Spinal cord (tissue), 10 donors: ENCODE data around the gene CCN2. TPM values are rescaled to one million over a fixed set of nuclear protein-coding genes. Genes with fewer than 3 reads are reported as not detected.

ENCODE experiments used
- DNase-seq, 6 donors: peaks; one replicate each; pipeline versions ENCODE4 v3.0.0 to v3.0.0-alpha.2; 2013 to 2015; ENCODE audit warnings: low spot score in 6 of 6, low read depth in 4 of 6
- H3K27ac ChIP-seq: one replicate; pipeline ENCODE4 v1.5.1; 2013; ENCODE audit warnings: low read depth, low read length, control low read depth
- H3K27me3 ChIP-seq: one replicate; pipeline ENCODE4 v1.6.1; 2013; ENCODE audit warnings: low read length; ENCODE audit not compliant: control insufficient read depth, insufficient read depth
- H3K36me3 ChIP-seq: one replicate; pipeline ENCODE4 v1.6.1; 2013; ENCODE audit warnings: low read length; ENCODE audit not compliant: control insufficient read depth, insufficient read depth
- H3K4me1 ChIP-seq: one replicate; pipeline ENCODE4 v1.6.1; 2013; ENCODE audit warnings: low read length; ENCODE audit not compliant: control insufficient read depth, insufficient read depth
- H3K4me3 ChIP-seq: one replicate; pipeline ENCODE4 v1.5.1; 2013; ENCODE audit warnings: low read depth, low read length, control low read depth
- H3K9me3 ChIP-seq: one replicate; pipeline ENCODE4 v1.6.1; 2013; ENCODE audit warnings: low read length; ENCODE audit not compliant: control insufficient read depth, insufficient read depth
- WGBS: methylation state at CpG from one replicate; pipeline ENCODE4 v1.1.5; 2013; ENCODE audit warnings: missing lambda C conversion rate; ENCODE audit not compliant: insufficient coverage; 5-methylcytosine and 5-hydroxymethylcytosine counted together
- polyA plus RNA-seq, 2 donors: library from polyadenylated mRNA; unstranded; fragments of 120-200 nt; gene quantifications; one replicate each; pipeline ENCODE4 v1.2.1, GENCODE V29; 2013; ENCODE audit not compliant: insufficient read length in 2 of 2
- total RNA-seq, 2 donors: library from RNA; depleted of rRNA in 1 of 2; stranded (reverse); fragments of 120-200 nt in 1 of 2; fragments of >200 nt in 1 of 2; gene quantifications; one replicate each; pipeline versions ENCODE4 v1.2.3 to v1.2.4, GENCODE V29; 2013 to 2014
- donor health status: healthy.

Gene CCN2
- total and polyA plus RNA-seq, 4 donors = 16.3 to 86.8 (median 32.0) TPM

DNA sequence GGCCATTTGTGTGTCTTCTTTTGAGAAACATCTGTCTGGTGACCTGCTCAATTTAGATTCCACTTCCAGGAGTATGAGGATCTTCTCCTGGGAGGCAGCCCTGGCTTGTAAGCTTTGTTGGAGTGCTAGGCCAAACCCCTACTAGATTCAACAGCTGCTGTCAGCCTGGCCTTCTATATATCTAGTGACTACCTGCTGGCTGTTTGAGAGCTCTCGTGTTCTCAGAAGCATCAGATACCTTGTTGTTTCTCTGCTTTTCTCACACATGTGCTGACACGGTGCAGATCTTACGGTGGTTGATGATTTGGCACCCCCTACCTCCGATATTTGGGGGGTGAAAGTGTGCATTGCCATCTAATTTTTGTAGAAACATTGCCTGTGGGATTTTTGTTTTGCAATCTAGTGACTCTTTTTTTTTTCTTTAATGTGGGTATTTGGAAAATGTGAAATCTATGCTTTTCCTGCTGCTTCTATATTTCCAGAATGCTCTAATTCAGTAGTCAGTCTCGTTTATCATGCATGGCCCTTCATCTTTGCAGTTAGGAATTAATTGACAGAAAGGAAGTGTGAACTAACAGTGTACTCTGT lies 4.7 kb downstream of the CCN2 start:
- no peak overlapping the region for H3K27ac ChIP-seq
- H3K4me1 ChIP-seq = peaks cover 9% of the 10 kb centered on the region
- peaks cover 3% of the 10 kb centered on the region for H3K27me3 ChIP-seq
- H3K9me3 ChIP-seq = no peaks in the 10 kb centered on the region
- WGBS = no CpG with 5 or more reads among the region's 5 CpGs
- H3K36me3 ChIP-seq = no peaks in the 10 kb centered on the region
- no peak for DNase-seq
- H3K4me3 ChIP-seq = no peak overlapping the region

DNA sequence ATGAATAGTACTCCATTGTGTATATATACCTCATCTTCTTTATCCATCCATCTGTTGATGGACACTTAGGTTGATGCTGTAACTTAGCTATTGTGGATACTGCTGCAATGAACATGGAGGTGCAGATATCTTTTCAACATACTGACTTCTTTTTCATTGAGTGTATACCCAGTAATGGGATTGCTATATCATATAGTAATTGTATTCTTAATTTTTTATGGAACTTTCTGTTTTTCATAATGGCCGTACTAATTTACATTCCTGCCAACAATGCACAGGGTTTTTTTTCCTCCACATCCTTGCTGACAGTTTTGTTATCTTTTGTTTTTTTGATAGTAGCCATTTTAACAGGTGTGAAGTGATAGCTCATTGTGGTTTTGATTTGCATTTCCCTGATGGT lies 5.2 kb downstream of the CCN2 start:
- H3K27me3 ChIP-seq = peaks cover 3% of the 10 kb centered on the region
- no peaks in the 10 kb centered on the region for H3K9me3 ChIP-seq
- no CpG with 5 or more reads among the region's 1 CpG for WGBS
- peaks cover 9% of the 10 kb centered on the region for H3K4me1 ChIP-seq
- H3K36me3 ChIP-seq = no peaks in the 10 kb centered on the region
- no peak overlapping the region for H3K27ac ChIP-seq
- DNase-seq = no peak
- no peak overlapping the region for H3K4me3 ChIP-seq

DNA sequence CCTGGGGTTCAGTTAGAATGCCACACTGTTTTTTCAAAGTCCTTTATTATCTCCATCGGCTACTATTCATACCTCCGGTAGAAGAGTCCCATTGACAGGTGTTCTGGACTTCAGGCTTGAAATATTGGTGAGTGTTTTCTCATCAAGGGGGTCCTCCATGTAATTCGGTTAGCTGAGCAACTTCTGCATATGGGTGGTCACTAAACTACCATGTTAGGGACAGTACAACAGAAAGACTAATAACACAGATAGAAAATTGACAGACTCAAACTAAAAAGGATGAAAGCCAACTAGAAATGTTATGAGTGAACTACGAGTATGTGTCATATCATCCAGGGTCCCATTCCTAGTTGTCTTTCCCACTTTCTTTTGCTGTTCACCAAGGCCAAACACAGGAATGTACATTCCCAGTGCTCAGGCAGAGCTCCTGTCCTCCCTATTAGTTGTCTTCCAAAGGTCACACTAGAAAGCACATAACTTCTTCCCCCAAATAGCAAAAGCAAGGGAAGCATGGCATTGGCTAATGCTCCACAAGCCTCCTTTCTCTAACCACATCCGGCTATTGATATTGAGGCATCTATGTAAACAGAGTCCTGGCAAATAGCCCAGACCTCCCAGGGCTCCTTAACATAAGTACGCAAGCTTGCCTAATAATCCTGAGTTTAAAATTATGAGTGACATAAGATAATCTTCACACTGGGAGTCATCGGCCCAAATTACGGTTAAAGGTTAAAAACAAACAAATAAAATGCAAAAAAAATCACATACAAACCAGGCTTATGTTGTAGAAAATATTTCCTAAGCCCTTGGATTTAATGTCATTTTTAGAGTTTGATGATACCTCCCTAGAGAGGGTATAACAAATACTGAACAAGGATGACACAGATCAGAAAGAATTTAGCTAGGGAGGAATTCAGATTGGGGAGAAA lies 13.2 kb downstream of the CCN2 start:
- H3K4me3 ChIP-seq = no peak overlapping the region
- H3K4me1 ChIP-seq = peaks cover 3% of the 10 kb centered on the region
- peaks cover 2% of the 10 kb centered on the region for H3K9me3 ChIP-seq
- no peaks in the 10 kb centered on the region for H3K36me3 ChIP-seq
- 20% methylated on average over 1 of the region's 8 CpGs for WGBS
- H3K27ac ChIP-seq = no peak overlapping the region
- no peaks in the 10 kb centered on the region for H3K27me3 ChIP-seq
- no peak for DNase-seq

DNA sequence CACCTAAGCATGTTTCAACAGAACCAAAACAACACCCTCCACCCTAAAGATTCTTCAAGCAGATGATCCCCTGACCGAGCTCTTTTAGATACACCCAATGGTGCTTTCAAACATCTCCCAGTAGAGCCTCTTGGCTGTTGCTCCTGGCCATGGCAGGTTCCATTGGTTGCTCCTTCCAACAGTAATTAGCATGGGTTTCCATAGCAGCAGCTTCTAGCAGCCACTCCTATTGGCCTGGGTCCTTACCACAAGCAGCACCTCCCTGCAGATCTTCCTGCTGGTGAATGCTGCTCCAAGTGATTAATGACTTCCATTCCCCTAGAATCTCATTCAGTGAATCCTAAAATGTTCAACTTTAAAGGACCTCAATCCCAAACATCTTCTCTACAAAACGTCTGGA lies 13.9 kb downstream of the CCN2 start:
- no peaks in the 10 kb centered on the region for H3K36me3 ChIP-seq
- no peak overlapping the region for H3K4me3 ChIP-seq
- no peak overlapping the region for H3K27ac ChIP-seq
- H3K9me3 ChIP-seq = peaks cover 2% of the 10 kb centered on the region
- 31% methylated on average over 2 of the region's 2 CpGs for WGBS
- H3K4me1 ChIP-seq = peaks cover 3% of the 10 kb centered on the region
- H3K27me3 ChIP-seq = no peaks in the 10 kb centered on the region
- peak in 1 of 6 donors; percentile 27 for DNase-seq

DNA sequence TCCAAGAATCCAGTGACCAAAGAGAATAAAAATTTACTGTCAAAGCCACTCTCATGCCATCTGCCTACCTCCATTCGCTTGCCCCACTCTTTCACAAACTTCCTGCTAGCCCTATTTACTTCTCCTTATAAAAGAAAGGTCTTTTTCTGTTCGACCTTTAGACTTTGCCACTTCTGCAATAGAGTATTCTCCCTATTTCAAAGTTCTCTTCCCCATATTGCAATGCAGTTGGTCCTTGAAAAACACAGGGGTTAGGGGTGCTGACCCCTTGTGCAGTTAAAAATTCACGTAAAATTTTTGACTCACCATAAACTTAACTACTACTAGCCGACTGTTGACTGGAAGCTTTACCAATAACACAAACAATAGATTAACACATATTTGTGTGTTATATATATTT lies 15.0 kb downstream of the CCN2 start:
- Histone ChIP-seq H3K36me3 (no peaks in the 10 kb centered on the region), H3K4me3 (no peak overlapping the region), H3K4me1 (peaks cover 3% of the 10 kb centered on the region), H3K9me3 (peaks cover 2% of the 10 kb centered on the region), H3K27me3 (no peaks in the 10 kb centered on the region), H3K27ac (no peak overlapping the region)
- no peak for DNase-seq
- 100% methylated on average over 1 of the region's 4 CpGs for WGBS

DNA sequence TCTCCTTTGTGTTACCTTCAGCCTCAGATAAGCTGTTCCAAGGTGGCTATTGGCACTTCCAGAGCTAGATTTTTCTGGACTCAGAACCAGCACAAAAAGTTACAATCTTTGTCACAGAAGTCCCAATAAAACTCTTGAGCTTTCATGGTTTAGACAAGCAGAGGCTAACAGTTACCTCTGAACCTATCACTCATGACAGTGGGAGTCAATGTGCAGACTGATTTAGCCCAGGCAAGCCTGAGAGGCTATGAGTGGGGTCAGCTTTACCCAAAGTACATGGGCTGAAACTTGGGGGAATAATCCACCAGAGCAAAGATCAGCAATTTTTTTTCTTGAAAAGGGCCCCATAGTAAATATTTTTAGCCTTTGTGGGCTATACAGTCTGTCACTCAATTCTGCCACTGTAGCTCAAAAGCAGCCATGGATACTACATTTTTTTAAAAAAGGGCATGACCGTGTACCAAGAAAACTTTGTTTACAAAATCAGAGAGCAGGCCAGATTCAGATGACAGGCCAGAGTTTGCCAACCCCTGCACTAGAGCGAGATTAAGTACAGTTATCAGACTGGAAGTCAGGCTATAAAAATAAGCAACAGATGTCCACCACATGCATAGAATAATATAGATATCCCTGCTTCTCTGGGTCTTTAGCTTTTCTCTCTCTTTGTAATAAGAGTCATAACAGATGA lies 20.0 kb downstream of the CCN2 start:
- no peaks in the 10 kb centered on the region for H3K27me3 ChIP-seq
- H3K27ac ChIP-seq = no peak overlapping the region
- H3K4me1 ChIP-seq = no peaks in the 10 kb centered on the region
- no peaks in the 10 kb centered on the region for H3K9me3 ChIP-seq
- no peak for DNase-seq
- no peaks in the 10 kb centered on the region for H3K36me3 ChIP-seq
- no peak overlapping the region for H3K4me3 ChIP-seq
- 83% methylated on average over 1 of the region's 2 CpGs for WGBS

DNA sequence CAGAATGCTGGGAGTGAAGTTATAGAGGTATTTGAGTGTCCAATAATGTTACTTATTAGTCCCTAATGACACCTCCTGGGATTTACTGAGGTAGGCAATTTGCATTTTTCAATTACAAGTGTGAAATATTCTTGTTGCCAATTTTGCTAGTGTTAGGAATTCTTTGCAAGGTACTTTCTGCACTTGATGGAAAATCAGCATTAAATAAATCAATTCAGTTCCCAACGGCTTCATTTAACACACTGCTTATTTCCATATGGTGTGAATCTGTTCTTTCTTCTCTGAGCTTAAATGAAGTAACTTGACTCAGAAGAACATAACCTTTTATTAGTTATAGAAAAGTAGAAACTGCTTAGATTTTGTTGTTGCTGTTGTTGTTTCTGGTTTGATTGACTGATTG lies 21.2 kb downstream of the CCN2 start:
- no CpG with 5 or more reads among the region's 1 CpG for WGBS

DNA sequence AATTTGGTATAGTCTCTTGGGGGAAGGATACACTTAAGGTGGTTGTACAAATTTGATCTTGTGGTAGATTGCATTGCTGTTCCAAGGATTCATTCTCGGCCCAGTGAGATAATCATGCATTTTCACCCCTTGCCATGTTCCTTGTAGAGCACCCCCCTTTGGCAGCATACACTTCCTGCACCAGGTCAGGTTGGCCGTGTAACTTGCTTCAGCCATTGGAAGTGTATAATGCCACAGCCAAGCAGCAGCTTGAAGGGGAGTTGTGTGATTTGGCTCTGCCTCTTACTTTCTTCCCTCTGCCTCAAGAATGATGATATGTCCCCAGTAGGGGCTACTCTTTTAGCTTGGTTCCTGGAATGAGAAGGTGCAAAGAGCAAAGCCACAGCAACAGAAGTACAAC lies 21.9 kb downstream of the CCN2 start:
- WGBS = no CpG with 5 or more reads among the region's 2 CpGs
- no peaks in the 10 kb centered on the region for H3K36me3 ChIP-seq
- H3K4me1 ChIP-seq = no peaks in the 10 kb centered on the region
- peak in 2 of 6 donors; percentile 5 to 25 for DNase-seq
- H3K27me3 ChIP-seq = no peaks in the 10 kb centered on the region
- H3K4me3 ChIP-seq = no peak overlapping the region
- no peaks in the 10 kb centered on the region for H3K9me3 ChIP-seq
- H3K27ac ChIP-seq = no peak overlapping the region

More for the DNA sequence above, 21.2 kb downstream of the CCN2 start:
- peak in 2 of 6 donors; percentile 32 to 77 for DNase-seq
- no peaks in the 10 kb centered on the region for H3K27me3 ChIP-seq
- H3K4me3 ChIP-seq = no peak overlapping the region
- no peak overlapping the region for H3K27ac ChIP-seq
- H3K4me1 ChIP-seq = no peaks in the 10 kb centered on the region
- no peaks in the 10 kb centered on the region for H3K36me3 ChIP-seq
- H3K9me3 ChIP-seq = no peaks in the 10 kb centered on the region

DNA sequence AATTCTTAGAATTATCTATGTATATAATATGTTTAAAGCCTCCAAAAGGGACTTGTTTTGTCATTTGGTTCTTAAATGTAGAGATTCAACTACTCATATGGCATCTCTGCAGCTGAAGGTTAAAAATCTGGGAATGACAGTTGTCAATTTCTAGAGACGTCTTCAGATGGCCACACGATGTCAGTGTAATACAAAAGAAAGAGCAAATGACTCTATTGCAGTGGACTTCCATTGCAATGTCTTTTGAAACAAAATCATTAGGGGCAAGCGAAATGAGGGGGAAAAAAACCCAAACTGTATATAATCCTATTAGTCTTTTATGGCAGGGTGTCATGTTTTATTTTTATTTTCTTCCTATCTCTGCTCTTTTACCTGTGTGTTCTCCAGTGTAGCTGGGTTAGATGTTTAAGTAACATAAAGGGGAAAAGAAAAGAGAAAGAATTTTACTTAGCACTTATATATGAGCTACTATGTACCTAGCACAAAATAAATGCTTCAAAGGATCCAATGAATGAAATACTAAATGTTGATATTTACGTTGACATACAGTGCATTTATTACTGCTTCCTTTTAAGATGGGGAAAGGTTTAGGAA lies 26.2 kb downstream of the CCN2 start:
- H3K9me3 ChIP-seq = no peaks in the 10 kb centered on the region
- no peaks in the 10 kb centered on the region for H3K4me1 ChIP-seq
- WGBS = 0% methylated on average over 2 of the region's 4 CpGs
- no peaks in the 10 kb centered on the region for H3K27me3 ChIP-seq
- H3K27ac ChIP-seq = no peak overlapping the region
- no peaks in the 10 kb centered on the region for H3K36me3 ChIP-seq
- DNase-seq = peak in 3 of 6 donors; percentile 32 to 89 (median 73)
- H3K4me3 ChIP-seq = no peak overlapping the region
